ENCODE measurements around the gene TESPA1. TPM values are rescaled to one million over a fixed set of nuclear protein-coding genes. Genes with fewer than 3 reads are reported as not detected.
A peak's percentile ranks its signal among the peaks of the same experiment; 100 is the strongest.

Gene TESPA1
- polyA plus RNA-seq, 1 experiment = not detected

DNA sequence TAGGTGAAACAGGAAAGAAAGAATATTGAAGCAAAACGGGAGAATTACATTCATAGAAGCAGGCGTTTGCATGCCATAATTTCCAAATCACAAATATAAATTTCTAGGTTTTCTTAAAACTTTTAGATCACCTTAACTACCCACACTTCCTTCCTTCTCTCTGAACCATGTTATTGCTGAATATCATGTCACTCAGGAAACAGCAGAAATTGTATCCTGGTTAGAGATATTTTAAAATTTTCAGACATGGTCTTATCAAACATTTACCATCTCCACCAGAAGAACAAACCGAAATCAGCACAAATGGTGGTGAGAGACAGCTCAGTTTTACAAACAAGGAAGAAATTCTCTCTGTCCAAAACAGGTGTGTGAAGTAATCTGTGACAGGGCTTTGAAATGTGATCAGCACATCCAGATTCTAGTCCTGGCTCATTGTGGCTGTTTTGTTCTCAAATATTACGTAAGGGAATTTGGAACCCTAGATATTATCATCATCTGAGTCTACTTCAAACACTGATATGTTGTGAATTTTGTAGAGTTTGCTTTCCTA lies 16.3 kb downstream of the TESPA1 start:
- CTCF ChIA-PET = interaction anchor here (0.6 to 1.2 kb wide), 3 partner anchors 11 to 113 kb away, joined by 3 to 5 read pairs (median 3); no protein-coding TSS in a partner anchor

DNA sequence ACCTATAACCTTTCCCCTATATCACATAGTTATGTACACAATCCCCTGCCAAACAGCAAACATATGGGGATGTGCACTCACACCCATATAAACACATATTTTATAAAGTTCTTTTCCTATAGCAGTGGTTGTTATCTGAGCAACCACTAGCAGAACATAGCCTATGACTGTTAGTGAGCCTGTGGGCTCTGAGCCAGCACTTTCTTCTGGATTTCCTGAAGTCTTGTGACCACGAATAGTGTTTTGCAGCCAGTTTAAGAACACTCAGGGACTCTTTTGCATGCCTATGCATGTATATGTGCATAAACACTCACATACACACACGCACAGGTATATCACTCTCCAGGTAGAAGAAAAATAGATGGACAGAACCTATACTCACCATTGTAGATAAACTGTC lies 17.1 kb downstream of the TESPA1 start:
- Histone ChIP-seq H3K27me3 (ENCODE audit: control insufficient read depth, insufficient read depth, low read length) (no peaks in the 10 kb centered on the region), H3K36me3 (ENCODE audit: control insufficient read depth, insufficient read depth, low read length) (no peaks in the 10 kb centered on the region), H3K4me3 (ENCODE audit: low read depth, low read length) (no peak overlapping the region)
- ChIA-PET POLR2A (no interaction called here), CTCF (no interaction called here)
- TF ChIP-seq, protein P1, sequence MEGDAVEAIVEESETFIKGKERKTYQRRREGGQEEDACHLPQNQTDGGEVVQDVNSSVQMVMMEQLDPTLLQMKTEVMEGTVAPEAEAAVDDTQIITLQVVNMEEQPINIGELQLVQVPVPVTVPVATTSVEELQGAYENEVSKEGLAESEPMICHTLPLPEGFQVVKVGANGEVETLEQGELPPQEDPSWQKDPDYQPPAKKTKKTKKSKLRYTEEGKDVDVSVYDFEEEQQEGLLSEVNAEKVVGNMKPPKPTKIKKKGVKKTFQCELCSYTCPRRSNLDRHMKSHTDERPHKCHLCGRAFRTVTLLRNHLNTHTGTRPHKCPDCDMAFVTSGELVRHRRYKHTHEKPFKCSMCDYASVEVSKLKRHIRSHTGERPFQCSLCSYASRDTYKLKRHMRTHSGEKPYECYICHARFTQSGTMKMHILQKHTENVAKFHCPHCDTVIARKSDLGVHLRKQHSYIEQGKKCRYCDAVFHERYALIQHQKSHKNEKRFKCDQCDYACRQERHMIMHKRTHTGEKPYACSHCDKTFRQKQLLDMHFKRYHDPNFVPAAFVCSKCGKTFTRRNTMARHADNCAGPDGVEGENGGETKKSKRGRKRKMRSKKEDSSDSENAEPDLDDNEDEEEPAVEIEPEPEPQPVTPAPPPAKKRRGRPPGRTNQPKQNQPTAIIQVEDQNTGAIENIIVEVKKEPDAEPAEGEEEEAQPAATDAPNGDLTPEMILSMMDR (IDR thresholded peaks at IDR 0.05; ENCODE audit: insufficient read depth, low read depth, low read length) = no peak
- no peak for DNase-seq (ENCODE audit: low read depth)

More for the DNA sequence above, 16.3 kb downstream of the TESPA1 start:
- POLR2A ChIA-PET = no interaction called here
- Histone ChIP-seq H3K4me3 (ENCODE audit: low read depth, low read length) (no peak overlapping the region), H3K36me3 (ENCODE audit: control insufficient read depth, insufficient read depth, low read length) (no peaks in the 10 kb centered on the region), H3K27me3 (ENCODE audit: control insufficient read depth, insufficient read depth, low read length) (no peaks in the 10 kb centered on the region)
- DNase-seq (ENCODE audit: low read depth) = no peak
- TF ChIP-seq, protein P1 (IDR thresholded peaks at IDR 0.05; ENCODE audit: insufficient read depth, low read depth, low read length) = no peak

DNA sequence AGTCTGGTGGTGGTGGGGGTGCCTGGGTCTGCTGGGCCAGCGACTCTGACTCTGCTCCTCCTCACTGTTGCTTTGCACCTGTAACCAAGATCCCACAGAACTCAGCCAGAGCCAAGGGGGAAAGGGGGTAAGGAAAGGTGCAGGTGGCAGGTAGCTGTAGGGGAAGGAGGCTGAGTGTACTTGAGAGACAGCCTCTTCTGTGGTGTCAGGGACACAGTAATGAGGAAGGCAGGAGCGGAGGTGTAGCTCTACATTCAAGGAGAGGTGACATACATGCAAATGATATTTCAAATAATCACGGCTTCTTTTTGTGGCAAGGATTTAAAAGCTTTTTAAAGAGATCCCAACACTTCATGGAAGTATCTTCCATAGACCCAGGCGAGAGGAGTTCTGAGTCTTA lies 23.4 kb downstream of the TESPA1 start:
- Histone ChIP-seq H3K27me3 (ENCODE audit: control insufficient read depth, insufficient read depth, low read length) (no peaks in the 10 kb centered on the region), H3K36me3 (ENCODE audit: control insufficient read depth, insufficient read depth, low read length) (no peaks in the 10 kb centered on the region), H3K4me3 (ENCODE audit: low read depth, low read length) (no peak overlapping the region)
- ChIA-PET CTCF (interaction anchor here (0.9 to 3.2 kb wide), 4 partner anchors 10 to 259 kb away, joined by 3 to 19 read pairs (median 4); partner anchors contain the start of gene MUCL1), POLR2A (no interaction called here)
- no peak for DNase-seq (ENCODE audit: low read depth)
- TF ChIP-seq, protein P1 (IDR thresholded peaks at IDR 0.05; ENCODE audit: insufficient read depth, low read depth, low read length) = no peak

DNA sequence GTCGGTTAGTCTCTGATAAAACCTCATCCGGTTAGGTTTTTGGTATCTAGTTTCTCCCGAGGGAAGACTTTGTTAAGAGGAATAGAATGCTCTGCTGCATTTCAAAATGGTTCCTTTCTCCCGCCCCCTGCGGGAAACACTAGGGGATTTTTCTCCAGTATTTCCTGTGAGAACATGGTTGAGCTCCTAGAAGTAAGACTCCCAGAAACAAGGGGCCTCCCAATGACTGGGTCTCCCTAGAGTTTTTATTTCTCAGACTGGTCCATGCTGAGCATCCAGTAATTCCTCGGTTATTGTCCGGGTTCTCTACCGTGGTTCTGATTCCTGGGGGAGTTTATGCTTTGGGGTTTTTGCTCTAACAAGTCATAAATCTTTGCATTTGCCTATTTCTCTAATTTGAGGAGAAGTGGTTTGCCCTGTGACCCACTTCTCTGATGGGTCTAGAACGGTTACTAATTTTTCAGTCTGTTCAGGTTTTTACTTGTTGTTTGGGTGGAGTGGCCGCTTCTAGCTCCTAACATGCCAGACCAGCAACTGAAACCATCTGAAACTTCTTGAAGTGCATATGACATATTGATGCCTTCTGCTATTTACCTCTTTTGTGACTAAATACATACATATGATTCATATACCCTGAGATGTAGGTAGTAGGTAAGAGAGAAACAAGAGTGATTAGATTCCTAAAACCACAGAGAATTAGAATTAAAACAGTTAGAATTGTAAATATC lies 25.1 kb downstream of the TESPA1 start:
- Histone ChIP-seq H3K27me3 (ENCODE audit: control insufficient read depth, insufficient read depth, low read length) (no peaks in the 10 kb centered on the region), H3K4me3 (ENCODE audit: low read depth, low read length) (no peak overlapping the region), H3K36me3 (ENCODE audit: control insufficient read depth, insufficient read depth, low read length) (no peaks in the 10 kb centered on the region)
- TF ChIP-seq, protein P1 (IDR thresholded peaks at IDR 0.05; ENCODE audit: insufficient read depth, low read depth, low read length) = no peak
- ChIA-PET CTCF (interaction anchor here (1.2 to 3.2 kb wide), 3 partner anchors 104 to 257 kb away, joined by 3 to 19 read pairs (median 8); no protein-coding TSS in a partner anchor), POLR2A (no interaction called here)
- DNase-seq (ENCODE audit: low read depth) = no peak

DNA sequence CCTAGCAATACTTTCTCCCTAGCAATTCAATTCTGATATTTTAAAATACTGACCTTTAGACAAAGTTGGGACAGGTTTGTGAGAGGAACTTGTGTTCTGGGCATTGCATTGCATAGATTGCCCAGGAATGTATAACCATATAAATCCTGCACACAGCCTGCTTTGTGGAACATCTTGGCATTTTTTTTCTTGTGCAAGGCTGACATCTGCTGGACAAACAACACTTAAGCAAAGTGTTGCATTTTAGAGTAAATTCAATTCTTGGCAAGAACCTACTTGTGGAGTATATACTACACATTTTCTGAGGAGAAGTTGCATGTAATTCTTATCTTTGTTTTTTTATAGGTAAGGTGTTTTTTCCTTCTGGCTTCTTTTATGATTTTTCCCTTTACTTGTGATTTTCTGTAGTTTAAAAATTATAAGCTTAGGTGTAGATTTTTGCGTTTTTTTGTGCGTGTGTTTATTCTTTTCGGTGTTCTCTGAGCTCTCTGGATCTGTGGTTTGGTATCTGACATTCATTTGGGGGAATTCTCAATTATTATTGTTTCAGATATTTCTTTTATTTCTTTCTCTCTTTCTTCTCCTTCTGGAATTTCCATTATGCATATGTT lies 26.4 kb downstream of the TESPA1 start:
- peak; percentile 9 for DNase-seq (ENCODE audit: low read depth)
- CTCF ChIA-PET = interaction anchor here (0.7 to 1.6 kb wide), 15 partner anchors 10 to 256 kb away, joined by 3 to 19 read pairs (median 4); partner anchors contain the start of gene MUCL1
- POLR2A ChIA-PET = no interaction called here
- H3K36me3 ChIP-seq (ENCODE audit: control insufficient read depth, insufficient read depth, low read length) = no peaks in the 10 kb centered on the region
- H3K4me3 ChIP-seq (ENCODE audit: low read depth, low read length) = no peak overlapping the region
- no peaks in the 10 kb centered on the region for H3K27me3 ChIP-seq (ENCODE audit: control insufficient read depth, insufficient read depth, low read length)
- TF ChIP-seq, protein P1 (IDR thresholded peaks at IDR 0.05; ENCODE audit: insufficient read depth, low read depth, low read length) = peak; percentile 63
